CD14-positive monocyte (primary cell): ENCODE measurements around the gene SNCAIP. TPM values are rescaled to one million over a fixed set of nuclear protein-coding genes. Genes with fewer than 3 reads are reported as not detected.

Experiments
- DNase-seq, 3 donors: peaks; one replicate each; pipeline ENCODE4 v3.0.0-alpha.2; 2011 to 2022
- H2AFZ ChIP-seq: 2 replicates; pipeline ENCODE4 v1.6.0; 2012; ENCODE audit warnings: mild to moderate bottlenecking, low read depth, low read length, inconsistent platforms; ENCODE audit not compliant: insufficient read depth, poor library complexity, severe bottlenecking
- H3K27ac ChIP-seq, 2 donors: 1 replicate in 1 of 2; 2 replicates in 1 of 2; pipeline ENCODE4 v1.5.1; 2012 to 2013; ENCODE audit warnings: low read length in 2 of 2, control low read depth in 1 of 2, inconsistent platforms in 1 of 2, low read depth in 1 of 2, mild to moderate bottlenecking in 1 of 2
- H3K27me3 ChIP-seq, 2 donors: one replicate each; pipeline versions ENCODE4 v1.6.0 to v1.6.1; 2011 to 2013; ENCODE audit warnings: low read length in 2 of 2; ENCODE audit not compliant: control insufficient read depth in 2 of 2, insufficient read depth in 2 of 2
- H3K36me3 ChIP-seq, 2 donors: replicated peaks in 1 of 2; 1 replicate in 1 of 2; 2 replicates in 1 of 2; pipeline versions ENCODE4 v1.5.1 to v1.6.1; 2012 to 2013; ENCODE audit warnings: low read length in 2 of 2, control low read depth in 1 of 2, inconsistent platforms in 1 of 2, mild to moderate bottlenecking in 1 of 2; ENCODE audit not compliant: insufficient read depth in 2 of 2, control insufficient read depth in 1 of 2
- H3K4me1 ChIP-seq, 2 donors: 1 replicate in 1 of 2; 2 replicates in 1 of 2; pipeline versions ENCODE4 v1.5.1 to v1.6.1; 2012 to 2013; ENCODE audit warnings: low read length in 2 of 2, control low read depth in 1 of 2, inconsistent platforms in 1 of 2, mild to moderate bottlenecking in 1 of 2, moderate library complexity in 1 of 2; ENCODE audit not compliant: insufficient read depth in 2 of 2, control insufficient read depth in 1 of 2
- H3K4me2 ChIP-seq: replicated peaks from 2 replicates; pipeline ENCODE3; 2012; ENCODE audit warnings: low read length, moderate library complexity, mild to moderate bottlenecking; ENCODE audit not compliant: poor library complexity, severe bottlenecking; ENCODE audit errors: extremely low read depth
- H3K4me3 ChIP-seq, 3 experiments: fragments of 200-600 bp in 1 of 3; sonication (generic) in 1 of 3; replicated peaks in 1 of 3; 1 replicate in 2 of 3; 2 replicates in 1 of 3; pipeline ENCODE4 v1.5.1; 2011 to 2013; ENCODE audit warnings: low read length in 3 of 3, mild to moderate bottlenecking in 3 of 3, control low read depth in 2 of 3, low read depth in 2 of 3, inconsistent platforms in 1 of 3, moderate library complexity in 1 of 3
- H3K79me2 ChIP-seq: 2 replicates; pipeline ENCODE4 v1.6.0; 2012; ENCODE audit warnings: mild to moderate bottlenecking, control low read depth, inconsistent platforms, low read length, moderate library complexity; ENCODE audit not compliant: insufficient read depth
- H3K9ac ChIP-seq: 2 replicates; pipeline ENCODE4 v1.6.0; 2017; ENCODE audit warnings: low read length, mild to moderate bottlenecking; ENCODE audit not compliant: insufficient read depth, poor library complexity, severe bottlenecking
- H3K9me3 ChIP-seq, 2 donors: replicated peaks in 1 of 2; 1 replicate in 1 of 2; 2 replicates in 1 of 2; pipeline versions ENCODE4 v1.5.1 to v1.6.1; 2012 to 2013; ENCODE audit warnings: low read length in 2 of 2, control low read depth in 1 of 2; ENCODE audit not compliant: control insufficient read depth in 1 of 2, insufficient read depth in 1 of 2
- H4K20me1 ChIP-seq: 2 replicates; pipeline ENCODE4 v1.6.0; 2012; ENCODE audit warnings: mild to moderate bottlenecking, low read length, control low read depth, moderate library complexity; ENCODE audit not compliant: insufficient read depth
- H3K27ac Mint-ChIP-seq, 7 donors: one replicate each; pipeline ENCODE4 v1.8.0; 2020; ENCODE audit warnings: mild to moderate bottlenecking in 7 of 7, mixed read lengths in 7 of 7, moderate library complexity in 6 of 7, inconsistent platforms in 2 of 7
- H3K27me3 Mint-ChIP-seq, 3 donors: one replicate each; pipeline ENCODE4 v1.8.0; 2021 to 2022; ENCODE audit warnings: low read depth in 3 of 3, mild to moderate bottlenecking in 3 of 3, mixed read lengths in 3 of 3, moderate library complexity in 3 of 3, inconsistent platforms in 1 of 3
- H3K36me3 Mint-ChIP-seq, 2 donors: one replicate each; pipeline ENCODE4 v1.8.0; 2020; ENCODE audit warnings: mixed read lengths in 2 of 2, inconsistent platforms in 1 of 2, mild to moderate bottlenecking in 1 of 2
- H3K4me1 Mint-ChIP-seq: one replicate; pipeline ENCODE4 v1.8.0; 2020; ENCODE audit warnings: mild to moderate bottlenecking, mixed read lengths
- H3K4me3 Mint-ChIP-seq, 2 donors: one replicate each; pipeline ENCODE4 v1.8.0; 2020; ENCODE audit warnings: mild to moderate bottlenecking in 2 of 2, mixed read lengths in 2 of 2, moderate library complexity in 1 of 2
- H3K9me3 Mint-ChIP-seq, 7 donors: one replicate each; pipeline ENCODE4 v1.8.0; 2020 to 2022; ENCODE audit warnings: mixed read lengths in 7 of 7, mild to moderate bottlenecking in 6 of 7, moderate library complexity in 6 of 7, inconsistent platforms in 2 of 7
- WGBS: methylation state at CpG from one replicate; pipeline ENCODE4 v1.1.5; 2013; ENCODE audit warnings: missing lambda C conversion rate; ENCODE audit not compliant: insufficient coverage; 5-methylcytosine and 5-hydroxymethylcytosine counted together
- intact Hi-C, 2 donors: fragments of 100-400 bp; cut with micrococcal nuclease; formaldehyde crosslinking; loops; one replicate each; pipeline versions ENCODE4 v1.15.0 to v1.15.1; 2023
- polyA plus RNA-seq, 3 donors: library from polyadenylated mRNA; depleted of rRNA in 1 of 3; unstranded in 2 of 3; stranded (reverse) in 1 of 3; fragments of 300-500 nt in 2 of 3; fragments of >200 nt in 1 of 3; fragmentation: Illumina TruSeq in 2 of 3; gene quantifications; 1 replicate in 2 of 3; 2 replicates in 1 of 3; pipeline ENCODE4 v1.2.3, GENCODE V29; 2012 to 2021
- TF ChIP-seq, protein P1 (sequence below): fragments of 200-600 bp; IDR thresholded peaks from one replicate; pipeline ENCODE4 v1.8.0; 2022; ENCODE audit warnings: antibody characterized with exemption, mild to moderate bottlenecking

Gene SNCAIP
- polyA plus RNA-seq, 3 donors, result not detected

DNA sequence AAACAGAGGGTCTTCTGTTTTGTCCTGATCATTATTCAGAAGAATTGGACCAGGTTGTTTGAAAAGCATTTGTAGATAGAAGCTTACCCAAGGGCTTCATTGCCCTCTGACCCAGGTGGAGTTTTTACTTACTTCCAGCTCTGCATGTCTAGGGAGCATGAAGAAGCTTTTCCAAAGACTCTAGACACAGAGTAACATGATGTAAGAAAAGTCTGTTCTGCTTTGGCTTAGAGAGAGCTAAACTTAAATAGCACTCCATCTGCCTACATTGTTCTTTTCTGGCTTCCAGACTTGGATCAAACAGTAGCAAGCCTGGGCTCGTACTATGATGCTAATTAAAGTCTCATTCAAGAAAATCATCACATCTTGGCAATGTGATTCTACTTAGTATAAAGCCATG lies 112.1 kb downstream of the SNCAIP start:
- TF ChIP-seq, protein P1, sequence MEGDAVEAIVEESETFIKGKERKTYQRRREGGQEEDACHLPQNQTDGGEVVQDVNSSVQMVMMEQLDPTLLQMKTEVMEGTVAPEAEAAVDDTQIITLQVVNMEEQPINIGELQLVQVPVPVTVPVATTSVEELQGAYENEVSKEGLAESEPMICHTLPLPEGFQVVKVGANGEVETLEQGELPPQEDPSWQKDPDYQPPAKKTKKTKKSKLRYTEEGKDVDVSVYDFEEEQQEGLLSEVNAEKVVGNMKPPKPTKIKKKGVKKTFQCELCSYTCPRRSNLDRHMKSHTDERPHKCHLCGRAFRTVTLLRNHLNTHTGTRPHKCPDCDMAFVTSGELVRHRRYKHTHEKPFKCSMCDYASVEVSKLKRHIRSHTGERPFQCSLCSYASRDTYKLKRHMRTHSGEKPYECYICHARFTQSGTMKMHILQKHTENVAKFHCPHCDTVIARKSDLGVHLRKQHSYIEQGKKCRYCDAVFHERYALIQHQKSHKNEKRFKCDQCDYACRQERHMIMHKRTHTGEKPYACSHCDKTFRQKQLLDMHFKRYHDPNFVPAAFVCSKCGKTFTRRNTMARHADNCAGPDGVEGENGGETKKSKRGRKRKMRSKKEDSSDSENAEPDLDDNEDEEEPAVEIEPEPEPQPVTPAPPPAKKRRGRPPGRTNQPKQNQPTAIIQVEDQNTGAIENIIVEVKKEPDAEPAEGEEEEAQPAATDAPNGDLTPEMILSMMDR, result no peak

DNA sequence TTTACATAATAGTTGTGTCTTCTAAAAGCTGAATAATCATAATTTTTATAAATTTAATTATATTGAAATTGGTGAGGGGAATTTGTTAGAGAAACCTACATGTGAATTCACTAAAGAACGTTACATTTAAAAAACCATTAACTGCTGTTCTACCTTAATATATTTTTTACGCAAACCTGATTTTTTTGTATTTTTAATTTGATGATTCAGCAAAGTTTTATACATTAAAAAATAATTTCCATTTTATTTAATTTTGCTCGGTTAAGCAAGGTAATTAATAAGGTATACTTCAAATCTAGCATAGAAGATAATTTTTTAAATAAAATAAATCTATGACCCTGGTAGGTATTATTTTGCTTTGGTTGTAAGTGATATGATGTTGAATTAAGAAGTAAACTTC lies 114.3 kb downstream of the SNCAIP start:
- DNase-seq, result no peak
- H3K36me3 Mint-ChIP-seq, result no peaks in the 10 kb centered on the region
- Histone ChIP-seq H2AFZ (no peak overlapping the region), H3K4me3 (no peak overlapping the region), H3K4me1 (no peaks in the 10 kb centered on the region), H3K9ac (no peak overlapping the region), H3K79me2 (no peaks in the 10 kb centered on the region), H3K9me3 (no peaks in the 10 kb centered on the region), H4K20me1 (no peaks in the 10 kb centered on the region), H3K36me3 (no peaks in the 10 kb centered on the region), H3K4me2 (no peak overlapping the region), H3K27ac (no peak overlapping the region), H3K27me3 (no peaks in the 10 kb centered on the region)
- peaks cover 0 to 3% (median 0%) of the 10 kb centered on the region in 7 donors for H3K9me3 Mint-ChIP-seq
- H3K4me3 Mint-ChIP-seq, result no peak overlapping the region
- peaks cover 0 to 2% (median 0%) of the 10 kb centered on the region in 3 donors for H3K27me3 Mint-ChIP-seq
- TF ChIP-seq, protein P1, result no peak
- intact Hi-C loops, result no loop called here
- no peaks in the 10 kb centered on the region for H3K4me1 Mint-ChIP-seq
- WGBS, result no CpG with 5 or more reads among the region's 3 CpGs
- no peak overlapping the region for H3K27ac Mint-ChIP-seq

More for the DNA sequence above, 112.1 kb downstream of the SNCAIP start:
- Histone ChIP-seq H3K4me1 (no peaks in the 10 kb centered on the region), H3K36me3 (no peaks in the 10 kb centered on the region), H3K4me3 (no peak overlapping the region), H3K27ac (no peak overlapping the region), H3K4me2 (no peak overlapping the region), H3K9ac (no peak overlapping the region), H3K79me2 (no peaks in the 10 kb centered on the region), H3K27me3 (no peaks in the 10 kb centered on the region), H4K20me1 (no peaks in the 10 kb centered on the region), H2AFZ (no peak overlapping the region), H3K9me3 (no peaks in the 10 kb centered on the region)
- intact Hi-C loops, result no loop called here
- peaks cover 0 to 2% (median 0%) of the 10 kb centered on the region in 3 donors for H3K27me3 Mint-ChIP-seq
- no peaks in the 10 kb centered on the region for H3K36me3 Mint-ChIP-seq
- peaks cover 0 to 3% (median 0%) of the 10 kb centered on the region in 7 donors for H3K9me3 Mint-ChIP-seq
- no peak overlapping the region for H3K4me3 Mint-ChIP-seq
- 86% methylated on average over 1 of the region's 1 CpG for WGBS
- H3K4me1 Mint-ChIP-seq, result no peaks in the 10 kb centered on the region
- H3K27ac Mint-ChIP-seq, result no peak overlapping the region
- no peak for DNase-seq
